AG09319 (cell line): ENCODE data around the gene LTO1.

Experiments used
- DNase-seq: peaks from one replicate; pipeline ENCODE4 v3.0.0-alpha.2; 2010; ENCODE audit warnings: low read depth; ENCODE audit errors: extremely low read depth
- CTCF ChIP-seq: IDR thresholded peaks from 2 replicates; pipeline ENCODE4 v1.5.1; 2011; ENCODE audit warnings: low read depth, mild to moderate bottlenecking, inconsistent platforms, low read length, moderate library complexity

LTO1 gene

GRCh38 chr11:69671734-69672465 lies 3.3 kb downstream of the LTO1 start:
- DNase-seq, result no peak
- TF ChIP-seq CTCF, result no peak

- peak; percentile 99 for TF ChIP-seq CTCF
- DNase-seq, result peak; percentile 60
Observed at GRCh38 chr11:69670158-69670845, 4.9 kb downstream of the LTO1 start.

- TF ChIP-seq CTCF, result no peak
- no peak for DNase-seq
Observed at GRCh38 chr11:69669486-69669885, 5.7 kb downstream of the LTO1 start.

DNA sequence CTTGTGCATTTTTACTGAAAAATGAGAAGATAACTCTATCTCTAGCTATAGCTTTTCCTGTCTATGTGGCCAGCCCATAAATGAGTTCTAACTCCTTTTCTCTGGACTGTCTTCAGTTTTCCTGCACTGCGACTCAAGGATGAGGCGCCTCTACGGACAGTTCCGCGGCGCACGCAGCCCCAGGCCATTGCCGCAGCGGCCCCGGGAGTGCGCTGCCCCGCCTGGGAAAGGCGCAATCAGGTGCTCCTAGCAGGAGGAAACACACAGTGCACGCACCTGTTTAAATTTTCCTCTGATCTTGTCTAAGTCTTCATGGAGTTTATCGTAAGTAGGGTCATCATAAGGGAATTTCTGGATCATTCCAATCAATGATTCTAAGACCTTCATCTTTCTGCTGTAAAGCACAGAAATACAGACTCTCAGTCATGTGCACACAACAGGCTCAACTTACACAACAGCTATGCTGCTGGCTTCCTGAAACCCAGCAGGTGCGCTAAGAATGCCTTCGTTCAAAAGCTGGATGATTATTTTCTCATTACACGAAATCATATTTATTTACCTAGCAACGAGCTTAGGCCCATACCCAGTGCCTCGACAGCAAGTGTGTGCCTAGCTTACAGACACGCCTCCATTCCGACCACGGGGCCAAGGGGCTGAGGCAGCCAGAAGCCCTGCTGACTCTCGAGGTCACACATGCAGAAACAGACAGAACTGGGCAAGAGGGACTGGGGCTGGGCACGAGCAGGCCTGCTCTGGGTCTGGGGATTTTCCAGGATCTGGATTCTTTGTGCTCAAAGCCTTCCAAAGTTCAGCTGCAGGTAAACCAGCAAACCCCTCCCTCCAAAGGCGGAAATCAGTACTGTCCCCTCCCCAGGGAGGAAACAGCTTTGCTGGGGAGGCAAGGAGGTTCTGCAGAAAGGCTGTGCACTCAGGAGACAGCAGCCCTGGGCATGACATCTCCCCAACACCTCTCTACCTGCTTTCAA lies 7.2 kb downstream of the LTO1 start:
- no peak for TF ChIP-seq CTCF
- DNase-seq, result no peak

DNA sequence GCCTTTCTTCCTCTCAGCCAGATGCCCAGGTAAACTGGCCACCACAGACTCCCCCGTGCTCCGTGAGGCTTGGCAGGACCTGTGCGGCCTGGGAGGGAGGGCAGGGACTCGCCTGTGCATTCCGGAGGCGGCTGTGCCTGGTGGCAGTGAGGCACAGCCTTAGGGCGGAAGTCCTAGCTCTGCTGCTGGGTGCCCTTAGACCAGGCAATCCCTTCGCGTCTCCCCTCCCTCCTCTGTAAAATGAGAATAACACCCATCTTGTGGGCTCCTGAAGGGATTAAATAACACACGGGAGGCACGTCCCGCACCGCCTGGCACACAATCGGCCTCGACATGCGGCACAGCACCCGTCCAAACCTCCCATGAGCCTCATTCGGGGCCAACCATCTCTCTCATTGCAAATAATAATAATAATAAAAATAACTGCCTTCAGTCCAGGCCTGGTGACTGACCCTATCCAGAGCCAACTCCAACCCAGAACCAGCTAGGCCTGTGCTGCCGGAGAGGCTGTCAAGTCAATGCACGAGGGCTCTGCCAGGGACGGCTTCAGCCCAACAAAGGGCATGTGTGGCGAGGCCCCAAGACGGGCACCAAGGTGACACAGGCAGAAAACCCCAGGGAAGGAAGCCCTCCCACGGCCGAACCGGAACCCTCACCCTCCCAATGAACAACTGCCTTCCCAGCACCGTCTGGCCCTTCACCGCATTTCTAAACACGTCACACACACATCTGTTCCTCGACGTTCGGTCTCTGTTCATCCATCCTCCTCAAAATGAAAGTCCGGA lies 8.2 kb downstream of the LTO1 start:
- no peak for TF ChIP-seq CTCF
- no peak for DNase-seq

DNA sequence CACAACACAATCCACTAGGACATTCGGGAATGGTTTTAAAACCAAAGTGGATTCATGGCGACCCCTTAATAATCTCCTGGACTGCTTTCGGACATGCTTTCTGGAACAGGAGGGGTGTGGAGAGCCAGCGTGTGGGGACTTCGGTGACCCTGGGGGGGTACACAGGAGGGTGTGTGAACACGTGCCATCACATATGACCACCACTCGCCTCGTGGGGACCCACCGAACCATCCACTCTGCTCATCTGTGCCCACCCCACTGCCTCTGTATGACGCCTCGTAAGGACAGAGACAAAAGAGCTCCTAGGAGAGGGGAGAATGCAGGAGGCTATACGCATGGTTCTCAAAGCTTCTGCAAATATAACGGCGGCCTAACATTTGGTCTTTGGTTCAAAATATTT lies 8.9 kb downstream of the LTO1 start:
- no peak for DNase-seq
- TF ChIP-seq CTCF, result no peak
